Mesendoderm (in vitro differentiated cells): ENCODE data around the gene PPP2R1B.

Experiments used
- DNase-seq: peaks from one replicate; pipeline ENCODE4 v3.0.0; 2013
- H2AK5ac ChIP-seq: 2 replicates; pipeline ENCODE4 v1.6.1; 2013; ENCODE audit warnings: low read length, inconsistent platforms
- H2BK120ac ChIP-seq: 2 replicates; pipeline ENCODE4 v1.6.1; 2013; ENCODE audit warnings: low read depth, mild to moderate bottlenecking, low read length, moderate library complexity, mixed read lengths
- H2BK15ac ChIP-seq: replicated peaks from 2 replicates; pipeline ENCODE4 v1.6.1; 2013; ENCODE audit warnings: low read depth, mild to moderate bottlenecking, moderate library complexity
- H2BK5ac ChIP-seq: 2 replicates; pipeline ENCODE4 v1.6.1; 2013; ENCODE audit warnings: low read length, inconsistent platforms
- H3K18ac ChIP-seq: 2 replicates; pipeline ENCODE4 v1.6.1; 2013; ENCODE audit warnings: mild to moderate bottlenecking, low read length, mixed read lengths
- H3K23ac ChIP-seq: one replicate; pipeline ENCODE4 v1.6.1; 2013; ENCODE audit warnings: low read length
- H3K27ac ChIP-seq: 2 replicates; pipeline ENCODE4 v1.5.1; 2013; ENCODE audit warnings: low read depth, mild to moderate bottlenecking, inconsistent platforms, low read length, moderate library complexity
- H3K27me3 ChIP-seq: 2 replicates; pipeline ENCODE4 v1.6.1; 2013; ENCODE audit warnings: low read length, control low read depth, mild to moderate bottlenecking, inconsistent platforms; ENCODE audit not compliant: insufficient read depth, poor library complexity
- H3K36me3 ChIP-seq: 2 replicates; pipeline ENCODE4 v1.6.1; 2013; ENCODE audit warnings: low read length, inconsistent platforms; ENCODE audit not compliant: control insufficient read depth, insufficient read depth
- H3K4ac ChIP-seq: one replicate; pipeline ENCODE4 v1.6.1; 2013; ENCODE audit warnings: low read depth, mild to moderate bottlenecking, low read length, moderate library complexity
- H3K4me1 ChIP-seq: 2 replicates; pipeline ENCODE4 v1.6.1; 2013; ENCODE audit warnings: low read depth, low read length, inconsistent platforms; ENCODE audit not compliant: control insufficient read depth
- H3K4me2 ChIP-seq: 2 replicates; pipeline ENCODE4 v1.6.1; 2013; ENCODE audit warnings: low read length
- H3K4me3 ChIP-seq: 2 replicates; pipeline ENCODE4 v1.5.1; 2013; ENCODE audit warnings: mild to moderate bottlenecking, low read length
- H3K56ac ChIP-seq: one replicate; pipeline ENCODE4 v1.6.1; 2013; ENCODE audit warnings: low read length
- H3K79me1 ChIP-seq: 2 replicates; pipeline ENCODE4 v1.6.1; 2013; ENCODE audit warnings: low read length, inconsistent platforms
- H3K79me2 ChIP-seq: 2 replicates; pipeline ENCODE4 v1.6.1; 2013; ENCODE audit warnings: mild to moderate bottlenecking, low read length; ENCODE audit not compliant: control insufficient read depth, insufficient read depth
- H3K9ac ChIP-seq: 2 replicates; pipeline ENCODE4 v1.6.1; 2013; ENCODE audit warnings: low read length, inconsistent platforms
- H4K5ac ChIP-seq: one replicate; pipeline ENCODE4 v1.6.1; 2013; ENCODE audit warnings: low read length
- H4K8ac ChIP-seq: one replicate; pipeline ENCODE4 v1.6.1; 2013; ENCODE audit warnings: low read depth, mild to moderate bottlenecking, control low read depth, low read length, moderate library complexity
- WGBS: extraction: QIAGEN DNeasy Blood & Tissue Kit; methylation state at CpG from one replicate; pipeline ENCODE4 v1.1.7; 2013; ENCODE audit warnings: low lambda C conversion rate, missing lambda C conversion rate; ENCODE audit not compliant: insufficient coverage; ENCODE audit errors: extremely low coverage; 5-methylcytosine and 5-hydroxymethylcytosine counted together

PPP2R1B gene

DNA sequence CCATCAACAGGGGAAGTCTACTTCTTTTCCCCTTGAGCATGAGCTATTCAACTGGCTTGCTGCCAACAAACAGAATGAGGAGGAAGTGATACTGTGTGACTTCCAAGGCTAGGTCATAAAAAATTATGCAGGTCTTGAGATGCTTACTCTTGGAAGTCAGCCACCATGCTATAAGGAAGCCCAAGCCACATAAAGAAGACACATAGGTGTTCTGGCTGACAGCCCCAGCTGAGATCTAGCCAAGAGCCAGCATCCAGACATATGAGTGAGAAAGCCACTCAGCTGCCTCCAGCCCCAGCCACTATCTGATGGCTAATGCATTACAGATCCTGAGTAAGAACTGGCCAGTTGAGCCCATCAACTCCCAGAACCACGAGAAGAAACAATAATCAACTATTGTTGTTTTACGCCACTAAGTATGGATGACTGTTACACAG lies 31.0 kb upstream of the PPP2R1B start:
- H3K79me1 ChIP-seq, result no peaks in the 10 kb centered on the region
- no peak overlapping the region for H2BK120ac ChIP-seq
- H3K18ac ChIP-seq, result no peak overlapping the region
- H3K9ac ChIP-seq, result no peak overlapping the region
- no peak overlapping the region for H2AK5ac ChIP-seq
- H3K23ac ChIP-seq, result no peak overlapping the region
- H3K4me1 ChIP-seq, result no peaks in the 10 kb centered on the region
- WGBS, result no CpG with 5 or more reads among the region's 2 CpGs
- no peak overlapping the region for H3K56ac ChIP-seq
- H4K8ac ChIP-seq, result no peak overlapping the region
- H3K27ac ChIP-seq, result no peak overlapping the region
- H3K27me3 ChIP-seq, result no peaks in the 10 kb centered on the region
- no peaks in the 10 kb centered on the region for H3K36me3 ChIP-seq
- no peak overlapping the region for H3K4me2 ChIP-seq
- H4K5ac ChIP-seq, result no peak overlapping the region
- no peak overlapping the region for H2BK15ac ChIP-seq
- no peak for DNase-seq
- H3K79me2 ChIP-seq, result no peaks in the 10 kb centered on the region
- H2BK5ac ChIP-seq, result no peak overlapping the region
- no peak overlapping the region for H3K4me3 ChIP-seq
- no peak overlapping the region for H3K4ac ChIP-seq

DNA sequence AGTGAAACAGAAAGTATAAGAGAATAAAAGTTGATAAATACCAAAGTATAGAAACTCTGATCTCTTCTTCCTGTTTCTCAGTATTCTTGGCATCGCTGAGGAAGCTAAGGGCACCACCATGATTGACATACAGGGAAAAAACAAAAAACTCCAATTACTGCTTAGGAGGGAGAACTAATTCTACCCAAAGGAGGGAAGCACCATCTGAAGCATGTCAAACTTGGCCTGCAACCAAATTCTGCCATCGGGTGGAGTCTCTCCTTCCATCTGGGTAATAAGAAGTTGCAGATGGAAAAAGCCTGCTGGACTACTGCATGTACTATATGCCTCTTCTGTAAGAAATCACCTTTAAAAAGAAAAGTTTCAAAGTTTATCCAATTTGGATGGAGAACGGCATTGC lies 30.5 kb upstream of the PPP2R1B start:
- Histone ChIP-seq H3K4me1 (no peaks in the 10 kb centered on the region), H3K56ac (no peak overlapping the region), H2BK120ac (no peak overlapping the region), H3K23ac (no peak overlapping the region), H3K79me1 (no peaks in the 10 kb centered on the region), H3K4me3 (no peak overlapping the region), H3K36me3 (no peaks in the 10 kb centered on the region), H2BK5ac (no peak overlapping the region), H3K4ac (no peak overlapping the region), H3K9ac (no peak overlapping the region), H4K8ac (no peak overlapping the region), H3K4me2 (no peak overlapping the region), H4K5ac (no peak overlapping the region), H2AK5ac (no peak overlapping the region), H3K79me2 (no peaks in the 10 kb centered on the region), H3K27me3 (no peaks in the 10 kb centered on the region), H2BK15ac (no peak overlapping the region), H3K27ac (no peak overlapping the region), H3K18ac (no peak overlapping the region)
- no peak for DNase-seq
- WGBS, result no CpG with 5 or more reads among the region's 3 CpGs

DNA sequence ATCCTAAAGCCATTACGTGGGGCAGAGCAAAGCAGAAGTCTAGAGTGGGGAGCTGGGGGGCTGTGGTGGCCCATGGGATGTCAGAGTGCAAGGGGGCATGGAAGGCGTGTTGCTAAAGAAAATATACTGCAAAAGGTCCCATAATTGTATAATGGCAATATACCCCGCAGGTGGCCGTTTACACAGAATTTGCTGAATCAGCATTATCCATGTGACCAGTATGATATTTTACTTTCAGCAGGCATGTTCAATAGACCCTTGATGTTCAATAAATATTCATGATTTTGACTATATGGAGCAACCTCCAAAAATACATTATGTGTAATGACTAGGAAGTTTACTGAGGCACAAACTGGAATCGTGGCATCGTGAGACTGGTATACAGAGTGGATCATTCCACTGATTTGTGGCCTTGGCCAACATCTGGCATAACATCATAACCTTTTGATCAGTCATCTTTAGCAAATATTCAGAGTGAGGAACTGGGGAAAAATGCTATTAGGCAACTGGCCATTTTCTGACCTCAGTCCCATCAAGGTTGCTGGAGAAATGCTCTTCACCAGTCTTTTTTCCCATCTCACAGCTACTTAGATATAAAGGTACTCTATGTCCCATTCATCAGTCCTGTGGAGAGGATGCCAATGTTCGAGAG lies 29.3 kb upstream of the PPP2R1B start:
- Histone ChIP-seq H3K4me1 (no peaks in the 10 kb centered on the region), H3K18ac (no peak overlapping the region), H3K27ac (no peak overlapping the region), H2BK15ac (no peak overlapping the region), H3K79me2 (no peaks in the 10 kb centered on the region), H2AK5ac (no peak overlapping the region), H2BK120ac (no peak overlapping the region), H3K23ac (no peak overlapping the region), H3K27me3 (no peaks in the 10 kb centered on the region), H3K4me2 (no peak overlapping the region), H3K4ac (no peak overlapping the region), H3K4me3 (no peak overlapping the region), H4K8ac (no peak overlapping the region), H4K5ac (no peak overlapping the region), H3K36me3 (no peaks in the 10 kb centered on the region), H3K9ac (no peak overlapping the region), H2BK5ac (no peak overlapping the region), H3K56ac (no peak overlapping the region), H3K79me1 (no peaks in the 10 kb centered on the region)
- WGBS, result no CpG with 5 or more reads among the region's 7 CpGs
- DNase-seq, result no peak

DNA sequence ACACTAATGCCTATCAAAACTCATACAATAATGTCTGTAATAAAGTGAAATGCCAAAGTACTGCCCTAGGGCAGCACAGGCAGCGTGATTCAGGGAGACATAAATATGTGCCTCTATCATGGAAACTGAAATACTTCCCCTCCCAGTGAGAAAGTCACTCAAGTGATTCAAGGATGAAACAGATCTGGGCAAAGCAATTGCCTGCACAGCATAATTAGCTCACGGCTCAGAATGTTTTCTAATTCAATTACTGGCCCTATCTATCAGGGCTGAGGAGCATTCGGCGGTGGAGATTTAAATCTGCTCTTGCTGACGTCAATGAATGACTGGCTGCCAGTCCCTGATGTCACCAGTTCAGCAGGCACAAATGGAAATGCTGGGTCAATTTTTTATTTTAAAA lies 27.7 kb upstream of the PPP2R1B start:
- Histone ChIP-seq H3K18ac (no peak overlapping the region), H4K5ac (no peak overlapping the region), H2BK120ac (no peak overlapping the region), H3K27me3 (no peaks in the 10 kb centered on the region), H3K9ac (no peak overlapping the region), H3K4me1 (no peaks in the 10 kb centered on the region), H3K4me3 (no peak overlapping the region), H2BK15ac (no peak overlapping the region), H3K27ac (no peak overlapping the region), H4K8ac (no peak overlapping the region), H3K79me1 (no peaks in the 10 kb centered on the region), H2BK5ac (no peak overlapping the region), H3K79me2 (no peaks in the 10 kb centered on the region), H3K36me3 (no peaks in the 10 kb centered on the region), H3K4ac (no peak overlapping the region), H3K23ac (no peak overlapping the region), H2AK5ac (no peak overlapping the region), H3K56ac (no peak overlapping the region), H3K4me2 (no peak overlapping the region)
- no peak for DNase-seq
- no CpG with 5 or more reads among the region's 5 CpGs for WGBS

DNA sequence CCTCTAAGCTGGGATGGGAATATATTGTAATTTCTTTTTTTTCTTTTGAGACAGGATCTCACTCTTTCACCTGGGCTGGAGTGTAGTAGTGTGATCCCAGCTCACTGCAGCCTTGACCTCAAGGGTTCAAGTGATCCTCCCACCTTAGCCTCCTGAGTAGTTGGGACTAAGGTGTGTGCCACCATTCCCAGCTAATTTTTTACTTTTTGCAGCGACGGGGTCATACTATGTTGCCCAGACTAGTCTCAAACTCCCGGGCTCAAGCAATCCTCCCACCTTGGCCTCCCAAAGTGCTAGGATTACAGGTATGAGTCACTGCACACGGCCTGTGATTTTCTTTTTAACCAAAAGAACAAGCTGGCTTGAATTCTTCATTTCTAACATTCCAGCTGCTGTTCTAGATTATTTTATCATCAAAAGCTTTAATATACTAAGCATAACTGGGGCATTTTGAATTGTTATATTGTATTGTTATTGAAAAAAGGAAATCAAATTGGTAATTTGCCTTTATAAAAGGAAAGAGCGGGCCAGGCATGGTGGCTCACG lies 26.8 kb upstream of the PPP2R1B start:
- no peak overlapping the region for H3K4me3 ChIP-seq
- H2BK15ac ChIP-seq, result no peak overlapping the region
- no peaks in the 10 kb centered on the region for H3K79me1 ChIP-seq
- H4K8ac ChIP-seq, result no peak overlapping the region
- no peak overlapping the region for H3K56ac ChIP-seq
- no peaks in the 10 kb centered on the region for H3K4me1 ChIP-seq
- no peak for DNase-seq
- H2BK120ac ChIP-seq, result no peak overlapping the region
- no peak overlapping the region for H3K18ac ChIP-seq
- H2AK5ac ChIP-seq, result no peak overlapping the region
- no peak overlapping the region for H3K9ac ChIP-seq
- no peak overlapping the region for H2BK5ac ChIP-seq
- no peaks in the 10 kb centered on the region for H3K27me3 ChIP-seq
- H3K4ac ChIP-seq, result no peak overlapping the region
- no peaks in the 10 kb centered on the region for H3K36me3 ChIP-seq
- WGBS, result no CpG with 5 or more reads among the region's 6 CpGs
- H3K27ac ChIP-seq, result no peak overlapping the region
- H4K5ac ChIP-seq, result no peak overlapping the region
- H3K4me2 ChIP-seq, result no peak overlapping the region
- no peak overlapping the region for H3K23ac ChIP-seq
- no peaks in the 10 kb centered on the region for H3K79me2 ChIP-seq

DNA sequence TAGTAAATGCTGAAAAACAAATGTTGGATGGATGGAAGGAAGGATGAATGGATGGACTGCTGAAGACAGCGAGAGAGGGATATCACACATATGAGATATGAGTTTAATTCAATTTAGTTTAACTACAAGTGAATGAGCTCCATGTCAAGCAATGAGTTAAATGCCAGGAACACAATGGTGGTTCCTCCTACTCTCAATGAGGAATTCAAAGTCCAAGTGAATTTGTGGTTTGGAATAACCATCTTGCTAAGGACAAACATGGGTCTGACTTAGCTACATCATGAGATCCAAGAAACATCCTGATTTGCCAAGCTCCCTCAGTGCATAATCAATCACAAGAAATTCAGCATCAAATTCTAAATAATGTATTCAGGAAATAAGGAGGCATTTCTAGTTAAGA lies 26.1 kb upstream of the PPP2R1B start:
- no peak overlapping the region for H3K9ac ChIP-seq
- no peak overlapping the region for H2AK5ac ChIP-seq
- no peaks in the 10 kb centered on the region for H3K79me1 ChIP-seq
- H3K4ac ChIP-seq, result no peak overlapping the region
- no peak overlapping the region for H2BK15ac ChIP-seq
- no peak overlapping the region for H3K23ac ChIP-seq
- H4K8ac ChIP-seq, result no peak overlapping the region
- H3K4me1 ChIP-seq, result no peaks in the 10 kb centered on the region
- no peak overlapping the region for H3K4me2 ChIP-seq
- no peak overlapping the region for H3K4me3 ChIP-seq
- WGBS, result no CpG with 5 or more reads among the region's 1 CpG
- H3K56ac ChIP-seq, result no peak overlapping the region
- no peak overlapping the region for H2BK120ac ChIP-seq
- no peaks in the 10 kb centered on the region for H3K36me3 ChIP-seq
- H3K27me3 ChIP-seq, result no peaks in the 10 kb centered on the region
- no peak overlapping the region for H3K27ac ChIP-seq
- no peak overlapping the region for H3K18ac ChIP-seq
- H3K79me2 ChIP-seq, result no peaks in the 10 kb centered on the region
- H4K5ac ChIP-seq, result no peak overlapping the region
- H2BK5ac ChIP-seq, result no peak overlapping the region
- no peak for DNase-seq
